ENCODE data around the gene PIPOX. TPM values are rescaled to one million over a fixed set of nuclear protein-coding genes. Genes with fewer than 3 reads are reported as not detected.

PIPOX gene, protein sequence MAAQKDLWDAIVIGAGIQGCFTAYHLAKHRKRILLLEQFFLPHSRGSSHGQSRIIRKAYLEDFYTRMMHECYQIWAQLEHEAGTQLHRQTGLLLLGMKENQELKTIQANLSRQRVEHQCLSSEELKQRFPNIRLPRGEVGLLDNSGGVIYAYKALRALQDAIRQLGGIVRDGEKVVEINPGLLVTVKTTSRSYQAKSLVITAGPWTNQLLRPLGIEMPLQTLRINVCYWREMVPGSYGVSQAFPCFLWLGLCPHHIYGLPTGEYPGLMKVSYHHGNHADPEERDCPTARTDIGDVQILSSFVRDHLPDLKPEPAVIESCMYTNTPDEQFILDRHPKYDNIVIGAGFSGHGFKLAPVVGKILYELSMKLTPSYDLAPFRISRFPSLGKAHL
- 2.7 and 2.8 TPM in 2 replicates for total RNA-seq

DNA sequence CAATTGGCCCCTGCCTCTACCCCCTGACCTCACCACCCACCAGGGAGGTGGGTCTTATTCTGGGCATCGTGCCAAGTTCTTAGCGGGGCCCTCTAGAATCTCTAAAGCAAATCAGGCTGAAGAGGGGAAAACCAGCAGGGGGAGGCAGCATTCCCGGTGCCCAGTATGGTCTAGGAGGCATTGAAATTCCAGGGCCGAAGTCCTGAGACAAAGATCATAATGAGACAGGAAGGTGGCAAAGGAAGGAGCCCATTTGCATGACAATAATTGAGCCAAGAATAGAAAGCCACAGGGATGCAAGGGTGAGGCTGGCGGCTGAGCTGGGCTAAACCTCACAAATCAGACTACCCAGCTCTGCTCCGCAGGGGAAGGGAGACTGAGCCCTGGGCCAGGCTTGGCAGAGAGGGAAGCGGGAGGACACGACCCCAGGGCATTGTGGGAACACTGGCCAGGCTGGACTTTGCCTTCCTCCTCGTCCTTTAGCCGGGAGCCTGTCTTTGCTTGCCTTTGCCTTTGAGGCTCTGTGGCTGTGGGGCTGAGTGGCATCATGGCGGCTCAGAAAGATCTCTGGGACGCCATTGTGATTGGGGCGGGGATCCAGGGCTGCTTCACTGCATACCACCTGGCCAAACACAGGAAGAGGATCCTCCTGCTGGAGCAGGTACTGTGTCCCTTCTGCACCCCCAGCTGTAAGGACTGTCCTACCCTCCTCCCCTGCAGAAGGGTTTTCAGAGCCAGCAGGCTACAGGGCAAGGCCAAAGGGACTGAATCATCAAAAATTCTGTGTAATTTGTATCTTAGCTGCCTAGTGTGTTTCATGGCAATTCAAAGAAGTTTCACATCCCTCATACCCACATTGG, at the start of gene PIPOX:
Gene PIPOX, plus strand, starts transcription at position 463 of the 860 bp plus-strand sequence. Its CDS starts 85 bp downstream, at position 548.

DNA sequence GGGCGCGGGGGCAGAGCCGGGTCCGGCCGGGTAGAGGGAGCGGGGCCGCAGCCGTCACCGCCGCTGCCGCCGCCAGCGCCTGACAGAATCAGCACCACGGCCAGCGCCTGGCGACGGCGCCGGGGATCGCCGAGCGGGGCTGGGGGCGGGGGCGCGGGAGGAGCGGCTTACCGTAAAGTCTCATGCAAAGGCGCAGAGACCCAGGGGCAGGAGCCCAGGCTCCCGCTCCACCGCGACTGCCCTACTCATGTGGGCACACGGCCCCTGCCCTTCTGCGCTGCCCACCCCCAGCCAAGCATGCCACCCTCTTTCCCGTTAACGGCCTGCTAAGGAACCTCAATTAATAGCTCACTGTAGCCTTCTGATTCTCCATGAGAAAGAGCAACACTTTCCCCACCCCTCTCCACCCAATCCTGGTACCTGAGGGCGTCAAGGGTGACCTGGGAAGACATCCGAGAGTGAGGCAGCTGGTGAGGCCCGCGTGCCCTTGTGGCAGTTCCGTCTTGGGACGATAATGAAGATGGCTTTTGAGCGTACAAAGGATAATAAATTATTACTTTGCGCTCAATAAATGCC, 36.9 kb upstream of the PIPOX start, which contains the start of gene SEZ6:
Gene SEZ6, minus strand, starts transcription at position 98 of the 576 bp plus-strand sequence. CDS start 164 bp downstream, outside the sequence.

Other genes starting within 250 kb of the PIPOX start
- 2.4 and 2.8 TPM in 2 replicates for gene FAM222B, start 200.4 kb upstream of the PIPOX start, total RNA-seq
- gene ERAL1, start 188.1 kb upstream of the PIPOX start, total RNA-seq = 13.6 and 15.2 TPM in 2 replicates
- gene FLOT2, start 145.4 kb upstream of the PIPOX start, total RNA-seq = 39.9 and 43.3 TPM in 2 replicates
- 1.2 and 2.4 TPM in 2 replicates for gene DHRS13, start 140.1 kb upstream of the PIPOX start, total RNA-seq
- gene PHF12, start 91.6 kb upstream of the PIPOX start, total RNA-seq = 10.3 and 10.4 TPM in 2 replicates
- not detected in 2 replicates for gene SEZ6, start 37.1 kb upstream of the PIPOX start, total RNA-seq
- 59.6 and 71.7 TPM in 2 replicates for gene MYO18A, start 137.3 kb downstream of the PIPOX start, total RNA-seq
- not detected in 2 replicates for gene CRYBA1, start 203.7 kb downstream of the PIPOX start, total RNA-seq

Data from aortic smooth muscle cell (primary cell).